Lung (tissue), 12 donors: ENCODE results near the gene ABCD4. TPM values are rescaled to one million over a fixed set of nuclear protein-coding genes. Genes with fewer than 3 reads are reported as not detected.
"Not testable (repeated sequence)": the region's sequence is repeated elsewhere in the genome, so short reads cannot be mapped to it uniquely, and the experiment has no call there.

ENCODE experiments used
- ATAC-seq: fragments of 200-7000 bp; cut with Tn5 transposase; one replicate; pipeline ENCODE4 v1.9.1; 2020; ENCODE audit warnings: moderate number of reproducible peaks; ENCODE audit not compliant: insufficient read depth, low FRiP score
- DNase-seq, 3 donors: peaks; one replicate each; pipeline ENCODE4 v3.0.0-alpha.2; 2013 to 2017
- H3K27ac ChIP-seq, 2 donors: one replicate each; pipeline ENCODE4 v1.5.1; 2013; ENCODE audit warnings: mild to moderate bottlenecking in 2 of 2, moderate library complexity in 2 of 2, control low read depth in 1 of 2, inconsistent platforms in 1 of 2, low read depth in 1 of 2, low read length in 1 of 2
- H3K27me3 ChIP-seq, 3 donors: one replicate each; pipeline ENCODE4 v1.5.1; 2013; ENCODE audit warnings: low read length in 2 of 3; ENCODE audit not compliant: control insufficient read depth in 3 of 3, insufficient read depth in 3 of 3
- H3K36me3 ChIP-seq, 4 donors: one replicate each; pipeline ENCODE4 v1.5.1; 2013; ENCODE audit warnings: low read length in 4 of 4, mild to moderate bottlenecking in 1 of 4, moderate library complexity in 1 of 4; ENCODE audit not compliant: control insufficient read depth in 4 of 4, insufficient read depth in 4 of 4
- H3K4me1 ChIP-seq, 5 donors: one replicate each; pipeline ENCODE4 v1.5.1; 2013; ENCODE audit warnings: low read length in 5 of 5, mild to moderate bottlenecking in 2 of 5, moderate library complexity in 1 of 5; ENCODE audit not compliant: control insufficient read depth in 5 of 5, insufficient read depth in 5 of 5
- H3K4me3 ChIP-seq: one replicate; pipeline ENCODE4 v1.5.1; 2013; ENCODE audit warnings: mild to moderate bottlenecking, control low read depth, moderate library complexity
- H3K9ac ChIP-seq, 2 donors: one replicate each; pipeline ENCODE4 v1.5.1; 2013; ENCODE audit warnings: low read length in 2 of 2, control low read depth in 1 of 2; ENCODE audit not compliant: insufficient read depth in 1 of 2
- H3K9me3 ChIP-seq, 4 donors: one replicate each; pipeline ENCODE4 v1.5.1; 2013; ENCODE audit warnings: low read length in 3 of 4, mild to moderate bottlenecking in 1 of 4, moderate library complexity in 1 of 4; ENCODE audit not compliant: control insufficient read depth in 4 of 4, insufficient read depth in 3 of 4
- WGBS, 2 donors: extraction: QIAGEN DNeasy Blood & Tissue Kit; methylation state at CpG; one replicate each; pipeline ENCODE4 v1.1.7; 2013; 5-methylcytosine and 5-hydroxymethylcytosine counted together
- polyA plus RNA-seq, 2 donors: library from polyadenylated mRNA; stranded (reverse); fragments of 200-250 nt; gene quantifications; one replicate each; pipeline ENCODE4 v1.2.1, GENCODE V29; 2013
- total RNA-seq, 2 donors: library from RNA; depleted of rRNA in 1 of 2; stranded (reverse); fragments of >200 nt in 1 of 2; gene quantifications; one replicate each; pipeline ENCODE4 v1.2.1, GENCODE V29; 2014 to 2021
- TF ChIP-seq, protein P1 (sequence below): IDR thresholded peaks from 2 replicates; pipeline ENCODE4 v1.5.1; 2012; ENCODE audit warnings: mild to moderate bottlenecking; ENCODE audit errors: control extremely low read depth, extremely low read depth
- donor health status: control.
- donor health status: control.
- donor health status: Bipolar disorder and iron deficiency.
- donor health status: healthy.
- donor health status: DM: yes; HTN: yes; CAD: no.

ABCD4 gene
- total and polyA plus RNA-seq, 4 donors, result 25.7 to 72.7 (median 43.1) TPM

DNA sequence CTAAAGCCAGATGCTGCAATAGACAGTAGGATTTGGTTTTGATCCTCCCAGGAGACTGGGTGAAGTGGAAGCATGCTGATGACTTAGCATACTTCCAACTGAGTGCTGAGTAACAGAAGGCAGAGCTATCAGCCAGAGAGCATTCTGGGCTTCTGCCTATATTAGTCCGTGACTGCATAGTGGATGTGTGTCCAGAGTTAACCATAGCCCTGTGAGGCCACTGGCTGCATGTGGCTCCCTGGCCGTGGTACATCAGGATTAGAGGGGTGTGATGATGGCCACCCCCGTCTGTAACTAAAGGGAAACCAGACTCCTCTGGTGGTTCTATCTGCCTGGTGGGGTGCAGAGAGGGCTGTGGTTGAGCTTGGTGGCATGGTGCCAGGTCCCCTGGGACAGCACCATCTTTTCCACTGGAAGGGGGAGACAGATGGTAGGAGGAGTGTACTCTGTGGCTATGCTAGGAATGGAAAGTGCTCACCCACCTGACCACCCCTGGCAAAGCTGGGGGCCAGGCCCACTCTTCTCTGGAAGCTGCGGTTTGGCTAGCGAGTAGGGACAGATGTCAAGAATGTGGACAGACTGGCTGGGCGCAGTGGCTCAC, 27.4 kb downstream of the ABCD4 start:
- 54 to 56% methylated on average over 6 of the region's 6 CpGs for WGBS, 2 donors
- Histone ChIP-seq H3K4me3 (no peak overlapping the region), H3K27me3 (no peaks in the 10 kb centered on the region), H3K27ac (no peak overlapping the region), H3K9ac (no peak overlapping the region), H3K36me3 (no peaks in the 10 kb centered on the region), H3K4me1 (no peaks in the 10 kb centered on the region), H3K9me3 (peaks cover 0 to 8% (median 0%) of the 10 kb centered on the region in 4 donors)
- DNase-seq, result no peak
- TF ChIP-seq, protein P1, sequence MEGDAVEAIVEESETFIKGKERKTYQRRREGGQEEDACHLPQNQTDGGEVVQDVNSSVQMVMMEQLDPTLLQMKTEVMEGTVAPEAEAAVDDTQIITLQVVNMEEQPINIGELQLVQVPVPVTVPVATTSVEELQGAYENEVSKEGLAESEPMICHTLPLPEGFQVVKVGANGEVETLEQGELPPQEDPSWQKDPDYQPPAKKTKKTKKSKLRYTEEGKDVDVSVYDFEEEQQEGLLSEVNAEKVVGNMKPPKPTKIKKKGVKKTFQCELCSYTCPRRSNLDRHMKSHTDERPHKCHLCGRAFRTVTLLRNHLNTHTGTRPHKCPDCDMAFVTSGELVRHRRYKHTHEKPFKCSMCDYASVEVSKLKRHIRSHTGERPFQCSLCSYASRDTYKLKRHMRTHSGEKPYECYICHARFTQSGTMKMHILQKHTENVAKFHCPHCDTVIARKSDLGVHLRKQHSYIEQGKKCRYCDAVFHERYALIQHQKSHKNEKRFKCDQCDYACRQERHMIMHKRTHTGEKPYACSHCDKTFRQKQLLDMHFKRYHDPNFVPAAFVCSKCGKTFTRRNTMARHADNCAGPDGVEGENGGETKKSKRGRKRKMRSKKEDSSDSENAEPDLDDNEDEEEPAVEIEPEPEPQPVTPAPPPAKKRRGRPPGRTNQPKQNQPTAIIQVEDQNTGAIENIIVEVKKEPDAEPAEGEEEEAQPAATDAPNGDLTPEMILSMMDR, result no peak
- no peak for ATAC-seq

DNA sequence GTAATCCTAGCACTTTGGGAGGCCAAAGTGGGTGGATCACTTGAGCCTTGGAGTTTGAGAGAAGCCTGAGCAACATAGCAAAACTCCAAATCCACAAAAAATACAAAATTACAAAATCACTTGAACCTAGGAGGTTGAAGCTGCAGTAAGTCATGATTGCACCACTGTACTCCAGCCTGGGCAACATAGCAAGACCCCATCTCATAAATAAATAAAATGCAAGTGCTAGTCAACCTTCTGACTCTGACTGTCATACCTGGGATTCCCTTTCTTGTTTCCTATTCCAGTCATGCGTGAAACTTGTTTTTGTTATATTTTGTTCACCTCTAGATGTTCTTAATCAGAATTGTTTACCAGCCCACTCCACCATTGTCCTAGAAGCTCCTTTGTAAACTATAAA, 31.4 kb downstream of the ABCD4 start:
- Histone ChIP-seq H3K27ac (no peak overlapping the region), H3K9me3 (peaks cover 0 to 4% (median 0%) of the 10 kb centered on the region in 4 donors), H3K9ac (no peak overlapping the region), H3K36me3 (no peaks in the 10 kb centered on the region), H3K27me3 (no peaks in the 10 kb centered on the region), H3K4me3 (no peak overlapping the region), H3K4me1 (no peaks in the 10 kb centered on the region)
- ATAC-seq (no peak), DNase-seq (no peak)
- TF ChIP-seq, protein P1, result no peak
- 67 to 94% methylated on average over 1 of the region's 1 CpG for WGBS, 2 donors

DNA sequence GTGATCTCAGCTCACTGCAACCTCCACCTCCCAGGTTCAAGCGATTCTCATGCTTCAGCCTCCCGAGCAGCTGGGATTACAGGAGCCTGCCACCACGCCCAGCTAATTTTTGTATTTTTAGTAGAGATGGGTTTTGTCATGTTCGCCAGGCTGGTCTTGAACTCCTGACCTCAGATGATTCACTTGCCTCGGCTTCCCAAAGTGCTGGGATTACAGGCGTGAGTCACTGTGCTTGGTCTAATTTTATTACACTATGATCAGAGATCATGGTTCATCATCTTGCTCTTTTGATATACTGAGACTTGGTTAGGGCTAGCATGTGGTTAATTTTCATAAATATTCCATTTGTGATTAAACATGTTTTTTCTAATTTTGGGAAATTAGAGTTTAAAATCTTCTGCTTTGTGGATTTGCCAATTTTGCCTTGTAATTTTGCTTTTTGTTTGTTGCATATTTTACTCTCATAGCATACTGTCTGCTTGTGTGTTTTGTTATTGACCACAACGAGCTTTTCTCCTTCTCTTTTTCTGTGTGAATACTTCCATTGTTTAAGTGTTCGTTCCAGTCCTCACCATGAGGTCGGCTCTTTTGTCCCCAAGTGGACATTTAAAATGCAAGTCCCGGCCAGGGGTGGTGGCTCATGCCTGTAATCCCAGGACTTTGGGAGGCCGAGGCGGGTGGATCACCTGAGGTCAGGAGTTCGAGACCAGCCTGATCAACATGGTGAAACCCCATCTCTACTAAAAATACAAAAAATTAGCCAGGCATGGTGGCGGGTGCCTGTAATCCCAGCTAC, 32.2 kb downstream of the ABCD4 start:
- ATAC-seq, H3K27me3 ChIP-seq, DNase-seq, H3K4me3 ChIP-seq, H3K36me3 ChIP-seq, H3K9me3 ChIP-seq, H3K9ac ChIP-seq, H3K4me1 ChIP-seq, H3K27ac ChIP-seq: not testable (repeated sequence)
- WGBS, 2 donors, result 71 to 80% methylated on average over 13 to 14 of the region's 14 CpGs

DNA sequence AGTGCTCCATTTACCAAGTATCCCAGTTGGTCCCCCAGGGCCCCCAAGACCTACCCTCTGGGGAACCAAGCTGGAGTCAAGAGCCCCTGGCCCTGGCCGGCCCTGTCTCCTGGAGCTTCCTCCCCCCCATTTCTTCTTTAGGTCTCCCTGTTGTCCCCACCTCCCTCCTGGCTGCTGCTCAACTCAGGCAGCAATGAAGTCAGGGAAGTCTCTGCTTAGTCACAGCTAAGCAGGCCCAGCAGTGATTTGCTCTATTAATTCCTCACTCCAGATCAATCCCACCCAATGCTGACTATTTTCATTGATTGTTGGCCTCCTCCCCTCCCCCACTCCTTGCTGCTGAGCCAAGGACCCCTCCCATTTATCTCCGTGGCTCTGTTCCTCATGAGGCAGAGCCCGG, 35.1 kb downstream of the ABCD4 start:
- TF ChIP-seq, protein P1, result no peak
- WGBS, 2 donors, result 61 to 80% methylated on average over 3 of the region's 3 CpGs
- H3K9me3 ChIP-seq, result no peaks in the 10 kb centered on the region
- H3K27me3 ChIP-seq, result no peaks in the 10 kb centered on the region
- H3K36me3 ChIP-seq, result no peaks in the 10 kb centered on the region
- DNase-seq, result no peak
- no peak overlapping the region for H3K4me3 ChIP-seq
- no peak overlapping the region for H3K9ac ChIP-seq
- no peak for ATAC-seq
- no peaks in the 10 kb centered on the region for H3K4me1 ChIP-seq
- H3K27ac ChIP-seq, result no peak overlapping the region
